GM12878 (cell line): ENCODE measurements around the gene WDR89. TPM values are rescaled to one million over a fixed set of nuclear protein-coding genes. Genes with fewer than 3 reads are reported as not detected.

Experiments used
- ATAC-seq: fragments of 200-7000 bp; cut with Tn5 transposase; 3 replicates; pipeline ENCODE4 v1.9.1; 2020; ENCODE audit warnings: mild to moderate bottlenecking, moderate library complexity
- BruUV-seq: library from RNA; stranded (reverse); fragments of 400-500 nt; replicated peaks from 2 replicates; lab custom pipeline; 2021; lab: Mats Ljungman, UMichigan
- CTCF ChIA-PET: fragments of 300-600 bp; sonication (Branson Sonifier 250); formaldehyde crosslinking; extraction: SDS; loops from one replicate; lab custom pipeline; 2021; ENCODE audit warnings: inconsistent platforms; lab: Yijun Ruan, JAX
- POLR2A ChIA-PET: fragments of 350-600 bp; formaldehyde crosslinking; extraction: SDS; loops from one replicate; lab custom pipeline; 2021; ENCODE audit warnings: inconsistent platforms; lab: Charles Lee
- RAD21 ChIA-PET: fragments of 300-600 bp; sonication (Branson Sonifier 250); formaldehyde crosslinking; loops from one replicate; lab custom pipeline; 2023; ENCODE audit warnings: antibody characterized with exemption; ENCODE audit not compliant: unreplicated experiment; lab: Charles Lee
- SMC1A ChIA-PET: fragments of 300-600 bp; sonication (Branson Sonifier 250); formaldehyde crosslinking; loops from one replicate; lab custom pipeline; 2023; ENCODE audit not compliant: unreplicated experiment, uncharacterized antibody; lab: Charles Lee
- DNase-seq: peaks from one replicate; pipeline ENCODE4 v3.0.0-alpha.2; 2011; ENCODE audit warnings: low read depth, low spot score
- FAIRE-seq: peaks from 3 replicates; lab custom pipeline; 2011; peaks lifted over from hg19 to GRCh38; lab: Jason Lieb, UNC
- H2AFZ ChIP-seq: 2 replicates; pipeline ENCODE4 v1.6.0; 2011; ENCODE audit warnings: low read depth, low read length, control low read depth; ENCODE audit not compliant: control insufficient read depth
- H3K27ac ChIP-seq: 2 replicates; pipeline ENCODE4 v1.5.1; 2011; ENCODE audit warnings: control low read depth; ENCODE audit not compliant: control insufficient read depth, insufficient read depth
- H3K27me3 ChIP-seq, 2 experiments: replicated peaks in 1 of 2; 2 replicates each; pipeline versions ENCODE4 v1.6.0 to v1.6.1; 2011; ENCODE audit warnings: low read length in 1 of 2; ENCODE audit not compliant: control insufficient read depth in 2 of 2, insufficient read depth in 2 of 2
- H3K36me3 ChIP-seq, 2 experiments: 2 replicates each; pipeline ENCODE4 v1.5.1; 2011; ENCODE audit warnings: low read length in 1 of 2; ENCODE audit not compliant: control insufficient read depth in 2 of 2, insufficient read depth in 2 of 2
- H3K4me1 ChIP-seq: 2 replicates; pipeline ENCODE4 v1.6.1; 2011; ENCODE audit warnings: mild to moderate bottlenecking, low read length, moderate library complexity, mixed read lengths; ENCODE audit not compliant: control insufficient read depth, insufficient read depth
- H3K4me2 ChIP-seq: 2 replicates; pipeline ENCODE4 v1.6.0; 2011; ENCODE audit warnings: control low read depth; ENCODE audit not compliant: control insufficient read depth, insufficient read depth
- H3K4me3 ChIP-seq: fragments of 200-600 bp; sonication (generic); 2 replicates; pipeline ENCODE4 v1.5.1; 2016
- H3K79me2 ChIP-seq: 2 replicates; pipeline ENCODE4 v1.6.0; 2011; ENCODE audit warnings: low read length; ENCODE audit not compliant: control insufficient read depth, insufficient read depth
- H3K9ac ChIP-seq: 2 replicates; pipeline ENCODE4 v1.8.0; 2011; ENCODE audit warnings: low read length, control low read depth, mixed read lengths; ENCODE audit not compliant: control insufficient read depth, insufficient read depth
- H3K9me3 ChIP-seq: replicated peaks from 3 replicates; pipeline ENCODE4 v1.5.1; 2011; ENCODE audit warnings: mild to moderate bottlenecking, low read length; ENCODE audit not compliant: control insufficient read depth, insufficient read depth
- H4K20me1 ChIP-seq: 2 replicates; pipeline ENCODE4 v1.6.0; 2011; ENCODE audit not compliant: control insufficient read depth, insufficient read depth
- CBFB ChIP-seq: IDR thresholded peaks from 2 replicates; pipeline ENCODE4 v1.6.1; 2016; ENCODE audit warnings: antibody characterized with exemption, low read depth
- EP300 ChIP-seq, 2 experiments: fragments of 150-350 bp in 1 of 2; IDR thresholded peaks; 2 replicates each; pipeline ENCODE4 v1.6.1; 2011 to 2012; ENCODE audit warnings: low read depth in 2 of 2, low read length in 2 of 2, borderline replicate concordance in 1 of 2, improper control_type of control experiment in 1 of 2, inconsistent platforms in 1 of 2; ENCODE audit not compliant: control insufficient read depth in 1 of 2
- POLR2A ChIP-seq: IDR thresholded peaks from 2 replicates; pipeline ENCODE4 v1.6.1; 2011; ENCODE audit warnings: low read depth, mild to moderate bottlenecking, low read length
- STAT3 ChIP-seq: IDR thresholded peaks from 2 replicates; pipeline ENCODE4 v1.6.1; 2011; ENCODE audit warnings: low read depth, low read length, improper control_type of control experiment
- YY1 ChIP-seq: IDR thresholded peaks from 2 replicates; pipeline ENCODE4 v1.6.1; 2011; ENCODE audit warnings: low read depth, mild to moderate bottlenecking, low read length
- ZNF622 ChIP-seq: fragments of 450-650 bp; IDR thresholded peaks from 2 replicates; pipeline ENCODE4 v1.6.1; 2017; ENCODE audit warnings: mild to moderate bottlenecking, inconsistent platforms
- WGBS: methylation state at CpG from one replicate; pipeline ENCODE4 v1.1.6; 2016; ENCODE audit warnings: low lambda C conversion rate; ENCODE audit not compliant: insufficient replicate concordance, insufficient coverage; ENCODE audit errors: missing lambda C conversion rate; 5-methylcytosine and 5-hydroxymethylcytosine counted together
- in situ Hi-C: fragments of 300-500 bp; cut with MboI; formaldehyde crosslinking; loops from 9 replicates; pipeline ENCODE4 v1.14.3; 2018; ENCODE audit warnings: mixed read lengths
- intact Hi-C: fragments of 100-400 bp; cut with micrococcal nuclease; formaldehyde crosslinking; loops from one replicate; pipeline ENCODE4 v1.14.2; 2022; ENCODE audit not compliant: unreplicated experiment
- polyA plus RNA-seq, 11 experiments: library from polyadenylated mRNA; depleted of rRNA in 4 of 11; unstranded in 6 of 11; stranded (reverse) in 5 of 11; fragments of >200 nt; fragmentation: Nextera tagmentation in 4 of 11; fragmentation: Illumina TruSeq in 1 of 11; extraction: Ambion mirVana in 4 of 11; extraction: Trizol in 1 of 11; gene quantifications; 1 replicate in 1 of 11; 2 replicates in 10 of 11; pipeline versions ENCODE4 v1.2.1 to v1.2.3, GENCODE V29; 2011 to 2016; ENCODE audit warnings: inconsistent platforms in 2 of 11, missing spikeins in 2 of 11, low read depth in 1 of 11
- total RNA-seq, 4 experiments: library from RNA; depleted of rRNA in 3 of 4; stranded (reverse); fragments of >200 nt in 3 of 4; fragmentation: Illumina TruSeq in 1 of 4; extraction: Trizol in 1 of 4; gene quantifications; 2 replicates each; pipeline versions ENCODE4 v1.2.1 to v1.2.3, GENCODE V29; 2013 to 2021
- TF ChIP-seq, protein P1 (sequence below): fragments of 450-650 bp; IDR thresholded peaks from 2 replicates; pipeline ENCODE4 v1.6.1; 2017; ENCODE audit warnings: borderline replicate concordance
- TF ChIP-seq, protein P2 (sequence below): fragments of 450-650 bp; formaldehyde crosslinking; IDR thresholded peaks from 2 replicates; pipeline ENCODE4 v1.4.0; 2022; ENCODE audit warnings: mild to moderate bottlenecking, moderate library complexity
- TF ChIP-seq, protein P3 (sequence below): fragments of 450-650 bp; formaldehyde crosslinking; IDR thresholded peaks from 2 replicates; pipeline ENCODE4 v1.5.0; 2022; ENCODE audit warnings: mild to moderate bottlenecking, missing genetic modification characterization
- TF ChIP-seq, protein P4 (sequence below): fragments of 450-650 bp; IDR thresholded peaks from 2 replicates; pipeline ENCODE4 v1.6.1; 2016; ENCODE audit warnings: mild to moderate bottlenecking
- TF ChIP-seq, protein P5 (sequence below): IDR thresholded peaks from 2 replicates; pipeline ENCODE4 v1.6.1; 2011; ENCODE audit warnings: mild to moderate bottlenecking, low read depth, low read length, moderate library complexity; ENCODE audit not compliant: insufficient replicate concordance

The WDR89 gene
- total and polyA plus RNA-seq, 10 of the 15 experiments (the other 5 are each of a cell fraction or from before 2014, with no cell fraction given), result 11.8 to 25.7 (median 17.5) TPM

DNA sequence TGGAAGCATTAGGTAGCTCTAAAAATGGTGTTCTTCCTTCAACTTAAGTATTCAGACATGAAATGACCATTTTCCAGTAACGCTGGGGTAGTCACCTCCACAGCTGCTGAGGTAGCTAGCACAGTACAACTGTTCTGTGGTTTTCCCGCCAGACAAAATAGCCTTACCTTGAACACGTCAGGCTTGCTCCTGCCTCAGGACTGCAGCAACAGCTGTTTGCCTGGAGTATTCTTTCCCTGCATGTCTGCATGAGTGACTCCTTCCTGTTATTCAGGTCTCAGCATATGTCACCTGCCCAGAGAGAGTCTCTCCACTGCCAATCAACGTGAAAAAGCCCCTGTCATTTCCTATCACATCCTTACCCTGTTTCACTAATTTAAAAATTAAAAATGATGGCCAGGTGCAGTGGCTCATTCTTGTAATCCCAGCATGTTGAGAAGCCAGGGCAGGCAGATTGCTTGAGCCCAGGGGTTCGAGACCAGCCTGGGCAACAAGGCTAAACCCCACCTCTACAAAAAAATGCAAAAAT is 37.9 kb downstream of the WDR89 start:
- H3K9ac ChIP-seq, result no peak overlapping the region
- no peaks in the 10 kb centered on the region for H3K4me1 ChIP-seq
- H3K27ac ChIP-seq, result no peak overlapping the region
- FAIRE-seq, result no peak
- intact Hi-C loops (no loop called here), in situ Hi-C loops (no loop called here)
- H3K27me3 ChIP-seq, result no peaks in the 10 kb centered on the region
- DNase-seq, result no peak
- no peaks in the 10 kb centered on the region for H4K20me1 ChIP-seq
- ChIA-PET CTCF (interaction anchor here (1.2 kb wide), 1 partner anchor 29 kb away, joined by 4 read pairs; no protein-coding TSS in a partner anchor), SMC1A (no interaction called here), POLR2A (no interaction called here), RAD21 (interaction anchor here (1.5 kb wide), 1 partner anchor 60 kb away, joined by 3 read pairs; the partner anchor contains the start of gene PPP2R5E)
- H2AFZ ChIP-seq, result no peak overlapping the region
- H3K9me3 ChIP-seq, result peaks cover 2% of the 10 kb centered on the region; the same call in 1 of the 3 replicates
- TF ChIP-seq STAT3 (no peak), ZNF622 (no peak), CBFB (no peak), EP300 (IDR thresholded peaks at IDR 0.05; ENCODE audit: borderline replicate concordance in 1 of 2, control insufficient read depth in 1 of 2, low read depth in 2 of 2, low read length in 2 of 2) (no peak), POLR2A (no peak), YY1 (no peak)
- TF ChIP-seq, protein P1, sequence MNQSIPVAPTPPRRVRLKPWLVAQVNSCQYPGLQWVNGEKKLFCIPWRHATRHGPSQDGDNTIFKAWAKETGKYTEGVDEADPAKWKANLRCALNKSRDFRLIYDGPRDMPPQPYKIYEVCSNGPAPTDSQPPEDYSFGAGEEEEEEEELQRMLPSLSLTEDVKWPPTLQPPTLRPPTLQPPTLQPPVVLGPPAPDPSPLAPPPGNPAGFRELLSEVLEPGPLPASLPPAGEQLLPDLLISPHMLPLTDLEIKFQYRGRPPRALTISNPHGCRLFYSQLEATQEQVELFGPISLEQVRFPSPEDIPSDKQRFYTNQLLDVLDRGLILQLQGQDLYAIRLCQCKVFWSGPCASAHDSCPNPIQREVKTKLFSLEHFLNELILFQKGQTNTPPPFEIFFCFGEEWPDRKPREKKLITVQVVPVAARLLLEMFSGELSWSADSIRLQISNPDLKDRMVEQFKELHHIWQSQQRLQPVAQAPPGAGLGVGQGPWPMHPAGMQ, result no peak
- TF ChIP-seq, protein P2, sequence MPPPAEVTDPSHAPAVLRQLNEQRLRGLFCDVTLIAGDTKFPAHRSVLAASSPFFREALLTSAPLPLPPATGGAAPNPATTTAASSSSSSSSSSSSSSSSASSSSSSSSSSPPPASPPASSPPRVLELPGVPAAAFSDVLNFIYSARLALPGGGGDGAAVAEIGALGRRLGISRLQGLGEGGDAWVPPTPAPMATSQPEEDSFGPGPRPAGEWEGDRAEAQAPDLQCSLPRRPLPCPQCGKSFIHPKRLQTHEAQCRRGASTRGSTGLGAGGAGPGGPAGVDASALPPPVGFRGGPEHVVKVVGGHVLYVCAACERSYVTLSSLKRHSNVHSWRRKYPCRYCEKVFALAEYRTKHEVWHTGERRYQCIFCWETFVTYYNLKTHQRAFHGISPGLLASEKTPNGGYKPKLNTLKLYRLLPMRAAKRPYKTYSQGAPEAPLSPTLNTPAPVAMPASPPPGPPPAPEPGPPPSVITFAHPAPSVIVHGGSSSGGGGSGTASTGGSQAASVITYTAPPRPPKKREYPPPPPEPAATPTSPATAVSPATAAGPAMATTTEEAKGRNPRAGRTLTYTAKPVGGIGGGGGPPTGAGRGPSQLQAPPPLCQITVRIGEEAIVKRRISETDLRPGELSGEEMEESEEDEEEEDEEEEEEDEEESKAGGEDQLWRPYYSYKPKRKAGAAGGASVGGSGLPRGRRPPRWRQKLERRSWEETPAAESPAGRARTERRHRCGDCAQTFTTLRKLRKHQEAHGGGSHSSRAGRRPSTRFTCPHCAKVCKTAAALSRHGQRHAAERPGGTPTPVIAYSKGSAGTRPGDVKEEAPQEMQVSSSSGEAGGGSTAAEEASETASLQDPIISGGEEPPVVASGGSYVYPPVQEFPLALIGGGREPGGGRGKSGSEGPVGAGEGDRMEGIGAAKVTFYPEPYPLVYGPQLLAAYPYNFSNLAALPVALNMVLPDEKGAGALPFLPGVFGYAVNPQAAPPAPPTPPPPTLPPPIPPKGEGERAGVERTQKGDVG (CRISPR knock-in tag), result no peak
- TF ChIP-seq, protein P3, sequence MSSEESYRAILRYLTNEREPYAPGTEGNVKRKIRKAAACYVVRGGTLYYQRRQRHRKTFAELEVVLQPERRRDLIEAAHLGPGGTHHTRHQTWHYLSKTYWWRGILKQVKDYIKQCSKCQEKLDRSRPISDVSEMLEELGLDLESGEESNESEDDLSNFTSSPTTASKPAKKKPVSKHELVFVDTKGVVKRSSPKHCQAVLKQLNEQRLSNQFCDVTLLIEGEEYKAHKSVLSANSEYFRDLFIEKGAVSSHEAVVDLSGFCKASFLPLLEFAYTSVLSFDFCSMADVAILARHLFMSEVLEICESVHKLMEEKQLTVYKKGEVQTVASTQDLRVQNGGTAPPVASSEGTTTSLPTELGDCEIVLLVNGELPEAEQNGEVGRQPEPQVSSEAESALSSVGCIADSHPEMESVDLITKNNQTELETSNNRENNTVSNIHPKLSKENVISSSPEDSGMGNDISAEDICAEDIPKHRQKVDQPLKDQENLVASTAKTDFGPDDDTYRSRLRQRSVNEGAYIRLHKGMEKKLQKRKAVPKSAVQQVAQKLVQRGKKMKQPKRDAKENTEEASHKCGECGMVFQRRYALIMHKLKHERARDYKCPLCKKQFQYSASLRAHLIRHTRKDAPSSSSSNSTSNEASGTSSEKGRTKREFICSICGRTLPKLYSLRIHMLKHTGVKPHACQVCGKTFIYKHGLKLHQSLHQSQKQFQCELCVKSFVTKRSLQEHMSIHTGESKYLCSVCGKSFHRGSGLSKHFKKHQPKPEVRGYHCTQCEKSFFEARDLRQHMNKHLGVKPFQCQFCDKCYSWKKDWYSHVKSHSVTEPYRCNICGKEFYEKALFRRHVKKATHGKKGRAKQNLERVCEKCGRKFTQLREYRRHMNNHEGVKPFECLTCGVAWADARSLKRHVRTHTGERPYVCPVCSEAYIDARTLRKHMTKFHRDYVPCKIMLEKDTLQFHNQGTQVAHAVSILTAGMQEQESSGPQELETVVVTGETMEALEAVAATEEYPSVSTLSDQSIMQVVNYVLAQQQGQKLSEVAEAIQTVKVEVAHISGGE (CRISPR knock-in tag), result no peak
- TF ChIP-seq, protein P4, sequence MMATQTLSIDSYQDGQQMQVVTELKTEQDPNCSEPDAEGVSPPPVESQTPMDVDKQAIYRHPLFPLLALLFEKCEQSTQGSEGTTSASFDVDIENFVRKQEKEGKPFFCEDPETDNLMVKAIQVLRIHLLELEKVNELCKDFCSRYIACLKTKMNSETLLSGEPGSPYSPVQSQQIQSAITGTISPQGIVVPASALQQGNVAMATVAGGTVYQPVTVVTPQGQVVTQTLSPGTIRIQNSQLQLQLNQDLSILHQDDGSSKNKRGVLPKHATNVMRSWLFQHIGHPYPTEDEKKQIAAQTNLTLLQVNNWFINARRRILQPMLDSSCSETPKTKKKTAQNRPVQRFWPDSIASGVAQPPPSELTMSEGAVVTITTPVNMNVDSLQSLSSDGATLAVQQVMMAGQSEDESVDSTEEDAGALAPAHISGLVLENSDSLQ, result peak; percentile 65; the same call in 1 of the 2 replicates
- TF ChIP-seq, protein P5, sequence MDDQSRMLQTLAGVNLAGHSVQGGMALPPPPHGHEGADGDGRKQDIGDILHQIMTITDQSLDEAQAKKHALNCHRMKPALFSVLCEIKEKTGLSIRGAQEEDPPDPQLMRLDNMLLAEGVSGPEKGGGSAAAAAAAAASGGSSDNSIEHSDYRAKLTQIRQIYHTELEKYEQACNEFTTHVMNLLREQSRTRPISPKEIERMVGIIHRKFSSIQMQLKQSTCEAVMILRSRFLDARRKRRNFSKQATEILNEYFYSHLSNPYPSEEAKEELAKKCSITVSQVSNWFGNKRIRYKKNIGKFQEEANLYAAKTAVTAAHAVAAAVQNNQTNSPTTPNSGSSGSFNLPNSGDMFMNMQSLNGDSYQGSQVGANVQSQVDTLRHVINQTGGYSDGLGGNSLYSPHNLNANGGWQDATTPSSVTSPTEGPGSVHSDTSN, result peak; percentile 65
- no peak overlapping the region for H3K4me2 ChIP-seq
- H3K4me3 ChIP-seq, result no peak overlapping the region
- H3K79me2 ChIP-seq, result peaks cover 5% of the 10 kb centered on the region; the same call in 1 of the 2 replicates
- WGBS, result 84% methylated on average over 5 of the region's 5 CpGs
- no TSS peak for BruUV-seq
- no peak for ATAC-seq
- peaks cover 4 to 7% of the 10 kb centered on the region in 2 experiments; a peak in 3 of 4 replicates for H3K36me3 ChIP-seq
